Stimulated activated CD4-positive, alpha-beta T cell treated with anti-CD3 and anti-CD28 coated beads, Interleukin-1b, Interleukin-23, amount 100 ng/mL, for 4 hours (primary cell): ENCODE data around the gene FAM163B.
"Not testable (repeated sequence)": the region's sequence is repeated elsewhere in the genome, so short reads cannot be mapped to it uniquely, and the experiment has no call there.

Source experiments
- DNase-seq, 2 donors: peaks; one replicate each; pipeline ENCODE4 v3.0.0-alpha.2; 2020; ENCODE audit warnings: low read depth in 2 of 2

The FAM163B gene

DNA sequence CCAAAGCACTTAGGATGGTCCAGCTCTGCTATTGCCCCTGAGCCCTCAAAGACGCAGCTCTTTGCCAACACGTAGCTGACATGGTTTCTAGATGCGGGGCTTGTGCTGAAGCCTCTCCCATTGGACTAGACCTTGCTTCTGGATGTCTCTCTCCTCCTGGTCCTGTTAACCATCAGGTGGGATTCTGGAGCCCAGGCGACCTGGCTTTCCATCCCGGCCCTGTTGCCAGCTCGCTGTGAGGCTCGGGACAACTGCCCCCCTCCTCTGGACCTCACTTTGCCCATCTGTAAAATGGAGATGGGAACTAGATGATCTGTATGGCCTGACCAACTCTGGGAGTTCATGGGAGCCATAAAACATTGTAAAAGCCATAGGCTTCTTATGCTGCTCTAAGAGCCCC is 31.0 kb upstream of the FAM163B start:
- no peak for DNase-seq

DNA sequence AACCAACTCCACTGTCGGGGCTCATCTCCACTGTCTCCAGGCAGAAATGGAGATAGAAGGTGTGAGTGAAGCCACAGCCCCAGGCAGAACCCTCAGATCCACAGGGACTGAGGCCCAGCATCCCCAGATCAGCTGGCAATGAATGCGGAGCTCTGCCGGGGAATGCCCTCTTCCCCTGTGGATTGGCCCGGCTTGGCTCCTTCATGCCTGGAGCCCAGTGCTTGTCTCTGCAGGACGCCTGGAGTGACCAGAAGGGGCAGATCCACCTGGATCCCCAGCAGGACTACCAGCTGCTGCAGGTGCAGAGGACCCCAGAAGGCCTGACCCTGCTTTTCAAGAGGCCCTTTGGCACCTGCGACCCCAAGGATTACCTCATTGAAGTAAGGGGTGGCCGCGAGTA is 30.4 kb upstream of the FAM163B start:
- DNase-seq: no peak

- DNase-seq: no peak
Observed at GRCh38 chr9:133638711-133639110, 29.5 kb upstream of the FAM163B start.

- no peak for DNase-seq
Observed at GRCh38 chr9:133638076-133638475, 28.9 kb upstream of the FAM163B start.

GRCh38 chr9:133637451-133638055 is 28.4 kb upstream of the FAM163B start:
- no peak for DNase-seq

DNA sequence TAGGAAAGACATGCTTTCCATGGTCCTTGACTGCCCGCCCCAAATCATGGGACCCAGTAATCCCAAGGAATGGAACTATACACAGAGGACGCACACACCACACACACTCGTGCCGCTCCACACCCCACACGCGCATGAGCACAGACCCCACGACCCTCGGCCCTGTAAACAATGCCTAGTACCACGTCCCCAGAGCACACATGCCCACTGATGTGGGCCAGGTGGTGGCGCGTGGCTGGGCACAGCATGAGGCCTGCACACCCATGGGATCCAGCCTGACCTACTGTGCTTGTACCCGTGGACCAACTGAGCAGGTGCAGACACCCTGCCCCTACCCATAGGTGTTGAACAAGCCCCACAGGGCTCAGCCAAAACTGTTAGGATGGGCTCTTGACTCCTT is 27.7 kb upstream of the FAM163B start:
- DNase-seq: no peak

- no peak for DNase-seq
Observed at GRCh38 chr9:133635533-133636531, 26.6 kb upstream of the FAM163B start, which contains the start of gene DBH. Gene DBH, plus strand, starts transcription at chr9:133636363. Its CDS starts 9 bp downstream, at chr9:133636372.

GRCh38 chr9:133635098-133635497 is 25.9 kb upstream of the FAM163B start:
- DNase-seq: no peak

- no peak for DNase-seq
Observed at GRCh38 chr9:133634081-133634691, 25.0 kb upstream of the FAM163B start.

GRCh38 chr9:133633681-133634080 is 24.5 kb upstream of the FAM163B start:
- no peak for DNase-seq

- no peak for DNase-seq
Observed at GRCh38 chr9:133632806-133633680, 23.9 kb upstream of the FAM163B start.

DNA sequence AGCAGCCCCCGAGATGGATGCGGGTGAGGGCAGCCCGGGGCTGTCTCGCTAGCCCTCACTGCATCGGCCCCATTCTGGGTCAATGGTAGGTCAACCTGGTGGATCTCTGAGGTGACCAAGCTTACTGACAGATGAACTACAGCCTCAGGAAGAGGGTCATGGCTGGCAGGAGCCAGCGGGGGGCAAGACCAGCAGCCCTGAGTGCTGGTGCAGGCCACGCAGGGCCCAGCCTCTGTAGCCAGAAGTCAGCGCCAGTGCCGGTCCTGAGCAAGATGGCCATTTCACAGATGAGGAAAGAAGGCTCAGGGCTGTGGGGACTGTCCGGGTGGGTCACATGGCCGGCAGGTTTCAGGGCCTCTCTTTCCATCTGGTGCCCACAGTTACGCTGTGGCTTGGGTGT is 21.9 kb upstream of the FAM163B start:
- no peak for DNase-seq

GRCh38 chr9:133629221-133630110 is 20.3 kb upstream of the FAM163B start:
- no peak for DNase-seq

- DNase-seq: no peak
Observed at GRCh38 chr9:133628766-133629165, 19.6 kb upstream of the FAM163B start.

DNA sequence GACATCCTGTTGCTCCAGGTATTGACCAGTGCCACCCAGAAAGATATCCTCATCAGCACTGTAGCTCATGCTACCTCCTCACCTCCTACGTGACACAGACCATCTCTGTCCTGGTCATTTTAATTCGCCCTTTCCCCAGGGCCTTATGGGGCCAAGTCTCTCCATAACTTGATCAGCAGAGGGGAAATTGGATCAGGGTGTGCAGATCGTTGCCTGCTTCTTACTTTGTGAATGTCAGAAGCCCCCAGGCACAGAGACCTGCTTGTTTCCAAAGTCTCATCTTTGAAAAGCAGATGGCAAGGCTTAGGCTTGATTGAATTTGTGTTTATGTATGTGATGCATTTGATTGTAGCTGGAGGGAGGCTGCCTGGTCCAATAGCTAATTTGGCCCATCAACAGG is 18.2 kb upstream of the FAM163B start:
- no peak for DNase-seq

DNA sequence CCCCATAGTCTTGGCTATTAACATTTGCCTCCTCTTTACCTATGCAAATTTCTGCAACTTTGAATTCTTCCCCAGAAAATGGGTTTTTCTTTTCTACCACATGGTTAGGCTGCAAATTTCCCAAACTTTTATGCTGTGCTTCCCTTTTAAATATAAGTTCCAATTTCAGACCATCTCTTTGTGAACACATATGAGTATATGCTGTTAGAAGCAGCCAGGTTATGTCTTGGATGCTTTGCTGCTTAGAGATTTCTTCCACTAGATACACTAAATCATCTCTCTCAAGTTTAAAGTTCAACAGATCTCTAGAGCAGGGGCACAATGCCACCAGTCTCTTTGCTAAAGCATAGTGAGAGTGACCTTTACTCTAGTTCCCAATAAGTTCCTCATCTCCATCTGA is 16.8 kb upstream of the FAM163B start:
- DNase-seq: not testable (repeated sequence)

- DNase-seq: no peak
Observed at GRCh38 chr9:133622555-133622954, 13.4 kb upstream of the FAM163B start.

- no peak for DNase-seq
Observed at GRCh38 chr9:133621725-133622267, 12.6 kb upstream of the FAM163B start.

GRCh38 chr9:133619791-133620190 is 10.6 kb upstream of the FAM163B start:
- peak; percentile 14 to 39 for DNase-seq

DNA sequence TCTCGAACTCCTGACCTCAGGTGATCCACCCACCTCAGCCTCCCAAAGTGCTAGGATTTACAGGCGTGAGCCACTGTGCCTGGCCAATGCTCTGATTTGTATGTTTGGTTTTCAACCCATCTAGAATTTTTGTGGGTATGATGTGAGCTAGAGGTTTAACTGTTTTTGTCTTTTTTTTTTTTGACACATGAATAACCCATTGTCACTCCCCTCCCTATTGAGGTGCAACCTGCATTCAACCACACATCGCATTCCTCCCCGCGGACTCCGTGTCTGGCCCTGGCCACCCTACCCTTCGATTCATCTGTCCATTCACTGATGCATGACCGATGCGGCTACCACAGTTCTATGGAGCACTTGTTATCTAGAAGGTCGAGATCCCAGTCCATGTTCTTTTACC is 9.5 kb upstream of the FAM163B start:
- DNase-seq: no peak
